Keratinocyte (primary cell): Measurements from ENCODE around the gene CEP164. TPM values are rescaled to one million over a fixed set of nuclear protein-coding genes. Genes with fewer than 3 reads are reported as not detected.

Experiments used
- DNase-seq: peaks from one replicate; pipeline ENCODE4 v3.0.0-alpha.2; 2011; ENCODE audit warnings: low read depth, missing footprints, low spot score
- FAIRE-seq: peaks from 2 replicates; lab custom pipeline; 2011; peaks lifted over from hg19 to GRCh38; lab: Jason Lieb, UNC
- H2AFZ ChIP-seq: 2 replicates; pipeline ENCODE4 v1.6.0; 2012; ENCODE audit warnings: low read length, control low read depth, inconsistent platforms; ENCODE audit not compliant: control insufficient read depth
- H3K27ac ChIP-seq: 2 replicates; pipeline ENCODE4 v1.5.1; 2011; ENCODE audit warnings: low read length; ENCODE audit not compliant: control insufficient read depth, insufficient read depth
- H3K27me3 ChIP-seq: 3 replicates; pipeline ENCODE4 v1.6.0; 2011; ENCODE audit warnings: low read length; ENCODE audit not compliant: control insufficient read depth, insufficient read depth; ENCODE audit errors: extremely low read depth
- H3K36me3 ChIP-seq, 2 experiments: 2 replicates in 1 of 2; 3 replicates in 1 of 2; pipeline ENCODE4 v1.5.1; 2011; ENCODE audit warnings: low read length in 2 of 2, mild to moderate bottlenecking in 1 of 2; ENCODE audit not compliant: control insufficient read depth in 2 of 2, insufficient read depth in 2 of 2; ENCODE audit errors: extremely low read depth in 1 of 2
- H3K4me1 ChIP-seq: 3 replicates; pipeline ENCODE4 v1.5.1; 2011; ENCODE audit warnings: low read length; ENCODE audit not compliant: control insufficient read depth, insufficient read depth; ENCODE audit errors: extremely low read depth
- H3K4me2 ChIP-seq: 3 replicates; pipeline ENCODE4 v1.6.0; 2011; ENCODE audit warnings: low read depth, low read length; ENCODE audit not compliant: control insufficient read depth, insufficient read depth; ENCODE audit errors: extremely low read depth
- H3K4me3 ChIP-seq, 3 experiments: fragments of 200-600 bp in 1 of 3; sonication (generic) in 1 of 3; 2 replicates in 2 of 3; 3 replicates in 1 of 3; pipeline ENCODE4 v1.5.1; 2011 to 2016; ENCODE audit warnings: low read length in 3 of 3, mild to moderate bottlenecking in 3 of 3, control low read depth in 2 of 3, inconsistent platforms in 1 of 3, low read depth in 1 of 3, mixed read lengths in 1 of 3, mixed run types in 1 of 3, moderate library complexity in 1 of 3; ENCODE audit not compliant: control insufficient read depth in 2 of 3, insufficient read depth in 2 of 3; ENCODE audit errors: extremely low read depth in 1 of 3
- H3K79me2 ChIP-seq: 2 replicates; pipeline ENCODE4 v1.6.0; 2012; ENCODE audit warnings: low read length; ENCODE audit not compliant: control insufficient read depth, insufficient read depth
- H3K9ac ChIP-seq: 3 replicates; pipeline ENCODE4 v1.6.0; 2011; ENCODE audit warnings: low read length; ENCODE audit not compliant: control insufficient read depth, insufficient read depth; ENCODE audit errors: extremely low read depth
- H3K9me1 ChIP-seq: 3 replicates; pipeline ENCODE4 v1.6.0; 2011; ENCODE audit warnings: low read length; ENCODE audit not compliant: control insufficient read depth, insufficient read depth; ENCODE audit errors: extremely low read depth
- H3K9me3 ChIP-seq: 2 replicates; pipeline ENCODE4 v1.5.1; 2012; ENCODE audit warnings: low read depth, low read length; ENCODE audit not compliant: control insufficient read depth
- H4K20me1 ChIP-seq: 3 replicates; pipeline ENCODE4 v1.6.0; 2011; ENCODE audit warnings: low read length; ENCODE audit not compliant: control insufficient read depth, insufficient read depth; ENCODE audit errors: extremely low read depth
- EZH2 ChIP-seq: IDR thresholded peaks from one replicate; pipeline ENCODE4 v1.6.1; 2012; ENCODE audit warnings: inconsistent platforms, mild to moderate bottlenecking, low read length, moderate library complexity
- dilution Hi-C: fragments of 300-500 bp; cut with MboI; formaldehyde crosslinking; loops from one replicate; pipeline ENCODE4 v1.7.0; 2020; ENCODE audit warnings: low sequenced_read_pairs; ENCODE audit not compliant: extremely low pct_ligation_motif_present
- polyA plus RNA-seq, 5 experiments: library from polyadenylated mRNA; depleted of rRNA in 3 of 5; stranded (reverse) in 3 of 5; stranded (forward) in 1 of 5; unstranded in 1 of 5; fragments of >200 nt; gene quantifications; 1 replicate in 1 of 5; 2 replicates in 3 of 5; 3 replicates in 1 of 5; pipeline versions ENCODE4 v1.2.1 to v1.2.3, GENCODE V29; 2011 to 2012; ENCODE audit warnings: missing spikeins in 2 of 5, low read depth in 1 of 5, low replicate concordance in 1 of 5
- TF ChIP-seq, protein P1 (sequence below), 3 experiments: IDR thresholded peaks in 1 of 3; conservative IDR thresholded peaks in 1 of 3; optimal IDR thresholded peaks in 1 of 3; 2 replicates in 2 of 3; 3 replicates in 1 of 3; pipeline versions ENCODE3 to v1.5.1; 2011; ENCODE audit warnings: low read length in 3 of 3, mild to moderate bottlenecking in 3 of 3, moderate library complexity in 2 of 3, control low read depth in 1 of 3, inconsistent platforms in 1 of 3; ENCODE audit not compliant: insufficient read depth in 2 of 3; ENCODE audit errors: extremely low read depth in 1 of 3

Gene CEP164
- polyA plus RNA-seq, 1 donor (not counting 4 experiments of a cell fraction or from before 2014, with no cell fraction given), result 15.1 TPM

GRCh38 chr11:117284053-117284452 is 43.6 kb upstream of the CEP164 start:
- Histone ChIP-seq H3K9ac (no peak overlapping the region), H2AFZ (no peak overlapping the region), H3K36me3 (peaks cover 5 to 17% of the 10 kb centered on the region in 2 experiments), H3K9me1 (no peaks in the 10 kb centered on the region), H3K79me2 (no peaks in the 10 kb centered on the region), H3K4me2 (no peak overlapping the region), H3K9me3 (no peaks in the 10 kb centered on the region), H3K4me1 (peaks cover 17% of the 10 kb centered on the region), H3K4me3 (no peak overlapping the region), H3K27me3 (no peaks in the 10 kb centered on the region), H3K27ac (no peak overlapping the region), H4K20me1 (peaks cover 2% of the 10 kb centered on the region)
- TF ChIP-seq EZH2, result no peak
- TF ChIP-seq, protein P1, sequence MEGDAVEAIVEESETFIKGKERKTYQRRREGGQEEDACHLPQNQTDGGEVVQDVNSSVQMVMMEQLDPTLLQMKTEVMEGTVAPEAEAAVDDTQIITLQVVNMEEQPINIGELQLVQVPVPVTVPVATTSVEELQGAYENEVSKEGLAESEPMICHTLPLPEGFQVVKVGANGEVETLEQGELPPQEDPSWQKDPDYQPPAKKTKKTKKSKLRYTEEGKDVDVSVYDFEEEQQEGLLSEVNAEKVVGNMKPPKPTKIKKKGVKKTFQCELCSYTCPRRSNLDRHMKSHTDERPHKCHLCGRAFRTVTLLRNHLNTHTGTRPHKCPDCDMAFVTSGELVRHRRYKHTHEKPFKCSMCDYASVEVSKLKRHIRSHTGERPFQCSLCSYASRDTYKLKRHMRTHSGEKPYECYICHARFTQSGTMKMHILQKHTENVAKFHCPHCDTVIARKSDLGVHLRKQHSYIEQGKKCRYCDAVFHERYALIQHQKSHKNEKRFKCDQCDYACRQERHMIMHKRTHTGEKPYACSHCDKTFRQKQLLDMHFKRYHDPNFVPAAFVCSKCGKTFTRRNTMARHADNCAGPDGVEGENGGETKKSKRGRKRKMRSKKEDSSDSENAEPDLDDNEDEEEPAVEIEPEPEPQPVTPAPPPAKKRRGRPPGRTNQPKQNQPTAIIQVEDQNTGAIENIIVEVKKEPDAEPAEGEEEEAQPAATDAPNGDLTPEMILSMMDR (optimal IDR thresholded peaks at IDR 0.05 in 1 of 3, IDR thresholded peaks at IDR 0.05 in 1 of 3, conservative IDR thresholded peaks at IDR 0.05 in 1 of 3; ENCODE audit: extremely low read depth in 1 of 3, insufficient read depth in 2 of 3, low read length in 3 of 3), result no peak
- dilution Hi-C loops, result no loop called here
- FAIRE-seq (no peak), DNase-seq (no peak)

- Histone ChIP-seq H3K27ac (no peak overlapping the region), H3K27me3 (no peaks in the 10 kb centered on the region), H3K36me3 (peaks cover 16 to 22% of the 10 kb centered on the region in 2 experiments), H3K9ac (no peak overlapping the region), H3K4me3 (no peak overlapping the region), H3K4me1 (peaks cover 3% of the 10 kb centered on the region), H2AFZ (no peak overlapping the region), H3K4me2 (no peak overlapping the region), H3K79me2 (no peaks in the 10 kb centered on the region), H3K9me1 (no peaks in the 10 kb centered on the region), H4K20me1 (peaks cover 2% of the 10 kb centered on the region), H3K9me3 (no peaks in the 10 kb centered on the region)
- TF ChIP-seq EZH2, result no peak
- TF ChIP-seq, protein P1 (optimal IDR thresholded peaks at IDR 0.05 in 1 of 3, IDR thresholded peaks at IDR 0.05 in 1 of 3, conservative IDR thresholded peaks at IDR 0.05 in 1 of 3; ENCODE audit: extremely low read depth in 1 of 3, insufficient read depth in 2 of 3, low read length in 3 of 3), result no peak
- DNase-seq (no peak), FAIRE-seq (no peak)
- dilution Hi-C loops, result loop anchor here (5.0 kb wide), 1 partner anchor 44 kb away; no protein-coding TSS in a partner anchor
Measured at GRCh38 chr11:117286588-117286987, 41.1 kb upstream of the CEP164 start.
